PC-3 (cell line): Measurements from ENCODE around the gene SPSB1.

Experiments used
- EZH2 ChIP-seq: fragments of 300-600 bp; sonication (generic); IDR thresholded peaks from one replicate; pipeline ENCODE4 v1.6.1; 2017; ENCODE audit warnings: antibody characterized with exemption, mild to moderate bottlenecking, low read length; ENCODE audit not compliant: unreplicated experiment
- EZH2phosphoT487 ChIP-seq: fragments of 300-600 bp; sonication (generic); IDR thresholded peaks from 2 replicates; pipeline ENCODE4 v1.6.1; 2018; ENCODE audit warnings: mild to moderate bottlenecking, antibody characterized with exemption, low read length, borderline replicate concordance
- TF ChIP-seq, protein P1 (sequence below): fragments of 300-600 bp; sonication (generic); conservative IDR thresholded peaks from 2 replicates; pipeline ENCODE4 v1.5.1; 2017; ENCODE audit warnings: antibody characterized with exemption, low read depth, mild to moderate bottlenecking, low read length

DNA sequence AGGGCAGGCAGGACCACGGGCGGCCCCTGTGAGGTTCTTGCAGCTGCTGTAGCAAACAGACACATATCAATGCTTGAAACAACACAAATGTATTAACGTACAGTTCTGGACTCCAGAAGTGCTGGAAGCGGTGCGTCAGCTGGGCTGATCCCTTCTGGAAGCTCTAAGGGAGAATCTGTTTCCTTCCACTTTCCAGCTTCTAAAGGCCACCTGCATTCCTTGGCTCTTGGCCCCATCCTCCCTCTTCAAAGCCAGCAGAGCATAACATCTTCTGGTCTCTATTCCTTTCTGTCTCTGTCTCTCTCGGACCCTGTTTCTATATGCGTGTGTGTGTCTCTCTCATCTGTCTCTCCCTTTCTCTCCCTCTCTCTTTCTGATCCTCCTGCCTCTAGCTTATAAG lies 102.3 kb downstream of the SPSB1 start:
- TF ChIP-seq, protein P1, sequence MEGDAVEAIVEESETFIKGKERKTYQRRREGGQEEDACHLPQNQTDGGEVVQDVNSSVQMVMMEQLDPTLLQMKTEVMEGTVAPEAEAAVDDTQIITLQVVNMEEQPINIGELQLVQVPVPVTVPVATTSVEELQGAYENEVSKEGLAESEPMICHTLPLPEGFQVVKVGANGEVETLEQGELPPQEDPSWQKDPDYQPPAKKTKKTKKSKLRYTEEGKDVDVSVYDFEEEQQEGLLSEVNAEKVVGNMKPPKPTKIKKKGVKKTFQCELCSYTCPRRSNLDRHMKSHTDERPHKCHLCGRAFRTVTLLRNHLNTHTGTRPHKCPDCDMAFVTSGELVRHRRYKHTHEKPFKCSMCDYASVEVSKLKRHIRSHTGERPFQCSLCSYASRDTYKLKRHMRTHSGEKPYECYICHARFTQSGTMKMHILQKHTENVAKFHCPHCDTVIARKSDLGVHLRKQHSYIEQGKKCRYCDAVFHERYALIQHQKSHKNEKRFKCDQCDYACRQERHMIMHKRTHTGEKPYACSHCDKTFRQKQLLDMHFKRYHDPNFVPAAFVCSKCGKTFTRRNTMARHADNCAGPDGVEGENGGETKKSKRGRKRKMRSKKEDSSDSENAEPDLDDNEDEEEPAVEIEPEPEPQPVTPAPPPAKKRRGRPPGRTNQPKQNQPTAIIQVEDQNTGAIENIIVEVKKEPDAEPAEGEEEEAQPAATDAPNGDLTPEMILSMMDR = no peak
- TF ChIP-seq EZH2 (no peak), EZH2phosphoT487 (no peak)
